IMR-90 (cell line): ENCODE data around the gene MED12L. TPM values are rescaled to one million over a fixed set of nuclear protein-coding genes. Genes with fewer than 3 reads are reported as not detected.

Source experiments
- ATAC-seq: fragments of 200-7000 bp; cut with Tn5 transposase; 2 replicates; pipeline ENCODE4 v1.9.1; 2020; ENCODE audit warnings: low read depth, mild to moderate bottlenecking, moderate library complexity
- BruUV-seq: library from RNA; stranded (reverse); fragments of 400-500 nt; replicated peaks from 2 replicates; lab custom pipeline; 2021; lab: Mats Ljungman, UMichigan
- CTCF ChIA-PET: fragments of 300-600 bp; formaldehyde crosslinking; extraction: SDS; loops from one replicate; lab custom pipeline; 2021; ENCODE audit warnings: antibody characterized with exemption; lab: Yijun Ruan, JAX
- POLR2A ChIA-PET: fragments of 300-600 bp; sonication (Branson Sonifier 250); formaldehyde crosslinking; loops from one replicate; lab custom pipeline; 2022; ENCODE audit warnings: antibody characterized with exemption; ENCODE audit not compliant: unreplicated experiment; lab: Charles Lee
- DNase-seq: peaks from one replicate; pipeline ENCODE4 v3.0.0; 2013
- H2AFZ ChIP-seq: replicated peaks from 2 replicates; pipeline ENCODE3; 2013; ENCODE audit warnings: low read length, mild to moderate bottlenecking; ENCODE audit not compliant: poor library complexity
- H2AK5ac ChIP-seq: 2 replicates; pipeline ENCODE4 v1.6.1; 2013; ENCODE audit warnings: low read depth, low read length, inconsistent platforms
- H2AK9ac ChIP-seq: replicated peaks from 2 replicates; pipeline ENCODE3; 2013; ENCODE audit warnings: mild to moderate bottlenecking, low read depth, low read length, moderate library complexity; ENCODE audit not compliant: poor library complexity
- H2BK120ac ChIP-seq: 2 replicates; pipeline ENCODE4 v1.6.1; 2013; ENCODE audit warnings: low read depth, low read length, inconsistent platforms
- H2BK15ac ChIP-seq: 3 replicates; pipeline ENCODE4 v1.6.1; 2013; ENCODE audit warnings: low read depth, low read length, inconsistent platforms
- H2BK20ac ChIP-seq: 2 replicates; pipeline ENCODE4 v1.6.1; 2013; ENCODE audit warnings: low read depth, mild to moderate bottlenecking, inconsistent platforms, low read length, moderate library complexity
- H2BK5ac ChIP-seq: 2 replicates; pipeline ENCODE4 v1.6.1; 2013; ENCODE audit warnings: mild to moderate bottlenecking, low read depth, low read length, inconsistent platforms; ENCODE audit not compliant: poor library complexity, severe bottlenecking
- H3K14ac ChIP-seq: replicated peaks from 2 replicates; pipeline ENCODE4 v1.6.1; 2013; ENCODE audit warnings: low read depth, low read length, inconsistent platforms
- H3K18ac ChIP-seq: 2 replicates; pipeline ENCODE4 v1.6.1; 2013; ENCODE audit warnings: low read depth, low read length, control low read depth
- H3K23ac ChIP-seq: 2 replicates; pipeline ENCODE4 v1.6.1; 2013; ENCODE audit warnings: low read depth, low read length, inconsistent platforms
- H3K27ac ChIP-seq: 2 replicates; pipeline ENCODE4 v1.5.1; 2013; ENCODE audit warnings: mild to moderate bottlenecking, control low read depth, low read length; ENCODE audit not compliant: insufficient read depth
- H3K27me3 ChIP-seq: 2 replicates; pipeline ENCODE4 v1.6.1; 2013; ENCODE audit warnings: low read length; ENCODE audit not compliant: control insufficient read depth, insufficient read depth
- H3K36me3 ChIP-seq: 2 replicates; pipeline ENCODE4 v1.6.1; 2013; ENCODE audit warnings: low read length, mixed read lengths; ENCODE audit not compliant: control insufficient read depth, insufficient read depth
- H3K4ac ChIP-seq: 2 replicates; pipeline ENCODE4 v1.6.1; 2013; ENCODE audit warnings: low read depth, low read length, inconsistent platforms
- H3K4me1 ChIP-seq: 2 replicates; pipeline ENCODE4 v1.6.1; 2013; ENCODE audit warnings: low read length, mixed read lengths; ENCODE audit not compliant: control insufficient read depth, insufficient read depth
- H3K4me2 ChIP-seq: 2 replicates; pipeline ENCODE4 v1.6.1; 2013; ENCODE audit warnings: low read depth, mild to moderate bottlenecking, control low read depth, low read length, moderate library complexity
- H3K4me3 ChIP-seq: 2 replicates; pipeline ENCODE4 v1.5.1; 2013; ENCODE audit warnings: low read depth, mild to moderate bottlenecking, control low read depth, low read length, moderate library complexity; ENCODE audit not compliant: insufficient read depth
- H3K56ac ChIP-seq: 2 replicates; pipeline ENCODE4 v1.6.1; 2013; ENCODE audit warnings: low read length, inconsistent platforms; ENCODE audit not compliant: insufficient read depth; ENCODE audit errors: extremely low read depth
- H3K79me1 ChIP-seq, 2 experiments: 2 replicates each; pipeline ENCODE4 v1.6.1; 2013; ENCODE audit warnings: low read length in 2 of 2, inconsistent platforms in 1 of 2, low read depth in 1 of 2
- H3K9ac ChIP-seq: 2 replicates; pipeline ENCODE4 v1.6.1; 2013; ENCODE audit warnings: low read depth, low read length, control low read depth
- H3K9me1 ChIP-seq: 2 replicates; pipeline ENCODE4 v1.6.1; 2013; ENCODE audit warnings: low read length, inconsistent platforms; ENCODE audit not compliant: insufficient read depth
- H3K9me3 ChIP-seq: 2 replicates; pipeline ENCODE4 v1.6.1; 2013; ENCODE audit warnings: low read length; ENCODE audit not compliant: control insufficient read depth, insufficient read depth
- H4K20me1 ChIP-seq: 2 replicates; pipeline ENCODE4 v1.6.1; 2013; ENCODE audit warnings: low read length, inconsistent platforms; ENCODE audit not compliant: insufficient read depth
- H4K5ac ChIP-seq: 2 replicates; pipeline ENCODE4 v1.6.1; 2013; ENCODE audit warnings: mild to moderate bottlenecking, low read depth, low read length, control low read depth
- H4K8ac ChIP-seq, 2 experiments: 2 replicates each; pipeline ENCODE4 v1.6.1; 2013; ENCODE audit warnings: low read depth in 2 of 2, low read length in 2 of 2, control low read depth in 1 of 2, inconsistent platforms in 1 of 2
- H4K91ac ChIP-seq: 2 replicates; pipeline ENCODE4 v1.6.1; 2013; ENCODE audit warnings: low read depth, low read length, inconsistent platforms; ENCODE audit not compliant: insufficient read depth
- FOS ChIP-seq: fragments of 150-350 bp; IDR thresholded peaks from 2 replicates; pipeline ENCODE4 v1.6.1; 2016; ENCODE audit warnings: low read depth, low read length
- RCOR1 ChIP-seq: IDR thresholded peaks from 2 replicates; pipeline ENCODE4 v1.6.1; 2012; ENCODE audit warnings: mild to moderate bottlenecking, low read length, improper control_type of control experiment; ENCODE audit not compliant: insufficient replicate concordance
- RFX5 ChIP-seq: IDR thresholded peaks from 2 replicates; pipeline ENCODE4 v1.8.0; 2012; ENCODE audit warnings: low read depth, mild to moderate bottlenecking, low read length, moderate library complexity
- WGBS, 2 experiments: methylation state at CpG; one replicate each; pipeline versions ENCODE4 v1.1.5 to v1.1.7; 2013; ENCODE audit warnings: missing lambda C conversion rate in 2 of 2; ENCODE audit not compliant: insufficient read length in 1 of 2; ENCODE audit errors: extremely low coverage in 2 of 2; 5-methylcytosine and 5-hydroxymethylcytosine counted together
- dilution Hi-C: fragments of 300-500 bp; cut with HindIII; formaldehyde crosslinking; loops from one replicate; pipeline ENCODE4 v1.14.3; 2018; ENCODE audit warnings: low sequenced_read_pairs; ENCODE audit not compliant: unreplicated experiment
- in situ Hi-C: fragments of 300-500 bp; cut with MboI; formaldehyde crosslinking; loops from 3 replicates; pipeline ENCODE4 v1.14.3; 2019; ENCODE audit warnings: low sequenced_read_pairs, inconsistent platforms, mixed read lengths
- intact Hi-C: fragments of 100-400 bp; cut with micrococcal nuclease; formaldehyde crosslinking; loops from 2 replicates; pipeline ENCODE4 v1.10.0; 2022
- polyA plus RNA-seq, 3 experiments: library from polyadenylated mRNA; depleted of rRNA; stranded (reverse); fragments of >200 nt; gene quantifications; 2 replicates each; pipeline ENCODE4 v1.2.3, GENCODE V29; 2012; ENCODE audit warnings: low replicate concordance in 1 of 3
- total RNA-seq: library from RNA; depleted of rRNA; stranded (reverse); fragments of >200 nt; gene quantifications from 2 replicates; pipeline ENCODE4 v1.2.3, GENCODE V29; 2012
- TF ChIP-seq, protein P1 (sequence below): conservative IDR thresholded peaks from 2 replicates; pipeline ENCODE4 v1.5.1; 2012; ENCODE audit warnings: mild to moderate bottlenecking, low read depth, low read length, improper control_type of control experiment

Gene MED12L
- total and polyA plus RNA-seq, 2 of the 4 experiments (the other 2 are of a cell fraction) = 0.05 to 0.18 TPM

DNA sequence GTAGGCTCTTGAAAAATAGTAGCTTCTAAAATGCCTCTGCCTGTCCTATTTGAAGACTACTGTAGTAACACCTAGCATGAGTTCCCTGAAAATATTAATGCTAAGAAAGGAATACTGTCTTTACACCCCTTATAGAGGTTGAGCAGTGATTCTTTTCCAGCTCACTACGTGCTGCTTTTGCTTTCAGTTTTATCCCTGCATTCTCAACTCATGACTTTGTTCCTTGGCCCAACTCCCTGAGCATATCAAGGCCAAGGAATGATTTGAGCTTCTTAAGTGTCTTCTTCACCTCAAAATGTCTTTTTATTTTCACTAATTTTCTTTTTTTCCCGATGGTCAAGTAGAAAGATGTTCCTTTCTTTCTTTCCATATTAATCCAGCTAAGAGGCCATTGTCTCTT lies 260.4 kb downstream of the MED12L start:
- Histone ChIP-seq H4K91ac (no peak overlapping the region), H3K4ac (0 out of 2 replicates have a peak overlapping the region, but pooled peaks have one; percentile 9), H2BK20ac (peak overlapping the region; percentile 71; the same call in 1 of the 2 replicates), H2BK15ac (no peak overlapping the region), H2BK120ac (peak overlapping the region; percentile 67; the same call in 1 of the 2 replicates), H3K4me2 (peak overlapping the region; percentile 62), H2AFZ (no peak overlapping the region), H4K8ac (peak overlapping the region in 1 of 2 experiments; percentile 76; a peak in 2 of 4 replicates), H3K4me3 (peak overlapping the region; percentile 26; the same call in 1 of the 2 replicates), H2AK5ac (no peak overlapping the region), H3K23ac (0 out of 2 replicates have a peak overlapping the region, but pooled peaks have one; percentile 27), H3K27me3 (no peaks in the 10 kb centered on the region), H3K14ac (0 out of 2 replicates have a peak overlapping the region, but pooled peaks have one; percentile 6), H2AK9ac (no peak overlapping the region), H4K5ac (peak overlapping the region; percentile 30; the same call in 1 of the 2 replicates), H3K27ac (no peak overlapping the region; the same call in 1 of the 2 replicates), H3K9me1 (no peaks in the 10 kb centered on the region; the same call in 1 of the 2 replicates), H3K9me3 (no peaks in the 10 kb centered on the region), H3K79me1 (no peaks in the 10 kb centered on the region), H3K9ac (no peak overlapping the region), H3K18ac (peak overlapping the region; percentile 53; the same call in 1 of the 2 replicates), H3K56ac (no peak overlapping the region), H3K4me1 (peaks cover 3% of the 10 kb centered on the region; the same call in 1 of the 2 replicates), H2BK5ac (peak overlapping the region; percentile 90), H4K20me1 (no peaks in the 10 kb centered on the region), H3K36me3 (no peaks in the 10 kb centered on the region)
- ChIA-PET POLR2A (interaction anchor here (0.6 kb wide), 1 partner anchor 1887 kb away, joined by 4 read pairs; no protein-coding TSS in a partner anchor), CTCF (no interaction called here)
- WGBS, 2 experiments = no CpG with 5 or more reads among the region's 2 CpGs
- ATAC-seq (peak; percentile 91), DNase-seq (peak; percentile 82)
- dilution Hi-C loops (no loop called here), in situ Hi-C loops (no loop called here), intact Hi-C loops (loop anchor here (1.0 kb wide), 1 partner anchor 16 kb away; no protein-coding TSS in a partner anchor)
- TF ChIP-seq, protein P1, sequence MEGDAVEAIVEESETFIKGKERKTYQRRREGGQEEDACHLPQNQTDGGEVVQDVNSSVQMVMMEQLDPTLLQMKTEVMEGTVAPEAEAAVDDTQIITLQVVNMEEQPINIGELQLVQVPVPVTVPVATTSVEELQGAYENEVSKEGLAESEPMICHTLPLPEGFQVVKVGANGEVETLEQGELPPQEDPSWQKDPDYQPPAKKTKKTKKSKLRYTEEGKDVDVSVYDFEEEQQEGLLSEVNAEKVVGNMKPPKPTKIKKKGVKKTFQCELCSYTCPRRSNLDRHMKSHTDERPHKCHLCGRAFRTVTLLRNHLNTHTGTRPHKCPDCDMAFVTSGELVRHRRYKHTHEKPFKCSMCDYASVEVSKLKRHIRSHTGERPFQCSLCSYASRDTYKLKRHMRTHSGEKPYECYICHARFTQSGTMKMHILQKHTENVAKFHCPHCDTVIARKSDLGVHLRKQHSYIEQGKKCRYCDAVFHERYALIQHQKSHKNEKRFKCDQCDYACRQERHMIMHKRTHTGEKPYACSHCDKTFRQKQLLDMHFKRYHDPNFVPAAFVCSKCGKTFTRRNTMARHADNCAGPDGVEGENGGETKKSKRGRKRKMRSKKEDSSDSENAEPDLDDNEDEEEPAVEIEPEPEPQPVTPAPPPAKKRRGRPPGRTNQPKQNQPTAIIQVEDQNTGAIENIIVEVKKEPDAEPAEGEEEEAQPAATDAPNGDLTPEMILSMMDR = no peak
- TF ChIP-seq RFX5 (no peak), FOS (no peak), RCOR1 (no peak)
- BruUV-seq = no TSS peak
